Stimulated activated CD8-positive, alpha-beta memory T cell treated with anti-CD3 and anti-CD28 coated beads, Interleukin-7, amount 100 ng/mL, for 4 hours (primary cell): ENCODE results near the gene GADL1.

Source experiments
- DNase-seq, 2 donors: peaks; one replicate each; pipeline ENCODE4 v3.0.0-alpha.2; 2020; ENCODE audit warnings: low read depth in 2 of 2

The GADL1 gene

DNA sequence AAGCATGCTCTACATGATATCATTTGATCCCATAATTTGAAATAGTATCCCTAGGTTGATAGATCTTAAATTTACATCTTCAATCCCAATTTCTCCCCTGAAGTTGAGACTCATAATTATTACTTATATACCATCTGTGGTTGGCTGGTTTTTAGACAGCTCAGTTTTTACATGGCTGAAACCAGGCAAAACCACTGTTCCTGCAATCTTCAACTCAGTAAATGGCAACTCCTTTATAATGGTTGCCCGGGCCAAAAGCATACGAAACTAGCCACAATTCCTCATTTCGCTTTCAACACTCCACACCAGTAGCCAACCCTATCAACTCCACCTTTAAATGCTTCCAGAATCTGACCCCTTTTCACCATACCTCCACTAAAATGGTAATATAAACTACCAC lies 169.6 kb downstream of the GADL1 start:
- no peak for DNase-seq

DNA sequence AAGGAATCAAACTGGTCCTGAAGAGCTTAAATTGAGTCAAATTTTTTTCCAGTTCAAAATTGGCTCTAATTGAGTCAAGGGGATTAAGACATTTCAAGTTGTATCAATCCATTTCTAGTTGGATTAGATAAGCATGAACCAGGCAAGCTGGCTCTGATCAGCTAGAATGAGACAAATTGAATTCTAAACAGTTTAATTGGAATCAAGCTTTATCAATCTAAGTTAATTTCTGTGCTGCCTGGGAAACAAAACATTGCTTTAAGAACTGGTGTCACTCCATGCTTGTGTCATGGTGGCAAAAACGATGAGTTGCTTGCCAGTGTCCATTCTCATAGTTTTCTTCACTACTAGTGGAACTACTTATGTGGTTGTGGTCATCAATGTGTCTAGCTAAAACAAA lies 171.2 kb downstream of the GADL1 start:
- DNase-seq, result no peak

DNA sequence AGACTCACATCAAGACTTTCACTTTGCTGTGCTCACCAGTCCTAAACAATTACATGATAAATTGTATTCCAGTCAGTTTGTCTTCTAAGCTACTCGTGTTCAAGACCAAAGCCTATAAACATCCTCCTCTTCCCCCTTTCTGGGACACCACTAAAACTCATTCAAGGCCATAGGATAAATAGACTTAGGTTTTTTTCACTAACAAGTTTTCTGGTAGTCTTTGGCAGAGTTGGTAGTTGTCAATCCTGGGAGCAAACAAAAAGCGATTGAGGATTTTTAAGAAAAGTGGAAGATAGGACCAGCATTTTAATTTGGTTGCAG lies 173.2 kb downstream of the GADL1 start:
- DNase-seq, result no peak

DNA sequence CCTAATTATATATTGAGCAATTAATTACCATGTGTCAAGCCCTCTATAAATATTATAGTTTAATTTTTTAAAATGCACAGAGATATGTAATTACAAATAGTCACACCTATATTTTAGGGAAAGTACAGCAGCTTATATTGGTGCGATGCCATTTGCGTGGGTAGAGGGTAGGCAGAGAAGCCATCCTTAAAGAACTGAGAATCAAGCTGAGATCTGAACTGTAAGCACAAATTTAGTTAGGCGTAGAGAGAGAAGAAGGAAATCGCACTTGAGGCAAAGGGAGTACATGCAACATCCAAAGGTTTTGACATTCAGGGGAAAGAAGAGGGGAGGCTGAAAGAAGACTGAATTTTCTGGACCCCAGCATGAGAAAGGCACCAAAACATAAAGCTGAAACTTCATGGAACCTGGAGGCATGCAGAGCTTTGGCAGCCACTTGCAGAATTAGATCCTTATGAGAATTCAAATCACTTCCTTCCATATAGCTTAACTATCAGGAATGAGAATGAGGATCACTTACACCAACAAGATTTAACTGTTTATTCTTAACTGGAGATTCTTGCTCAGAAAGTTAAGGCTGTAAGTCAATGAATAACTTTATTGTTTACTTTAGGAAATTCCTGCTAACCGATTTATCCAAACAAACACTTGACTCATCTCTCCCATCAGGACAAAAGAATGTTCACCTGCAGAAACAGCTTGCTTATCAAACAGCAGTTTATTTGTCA lies 173.7 kb downstream of the GADL1 start:
- no peak for DNase-seq

DNA sequence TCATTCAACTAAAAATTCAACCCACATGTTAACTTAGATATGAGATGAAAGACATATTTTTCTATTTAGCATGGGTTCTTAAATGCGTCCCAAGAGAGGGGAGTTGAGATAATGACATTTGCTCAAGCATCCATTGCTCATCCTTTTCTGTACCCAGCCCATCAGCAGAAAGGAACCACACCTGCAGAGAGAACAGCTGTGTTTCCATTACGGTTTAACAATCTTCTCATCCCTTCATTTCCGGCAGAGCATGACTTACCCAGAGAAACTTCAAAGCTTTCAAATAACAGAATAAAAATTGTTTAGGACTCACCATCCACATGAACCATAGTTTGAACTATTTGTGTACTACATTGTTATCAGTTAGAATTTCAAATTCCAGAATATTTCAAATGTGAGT lies 174.9 kb downstream of the GADL1 start:
- no peak for DNase-seq

DNA sequence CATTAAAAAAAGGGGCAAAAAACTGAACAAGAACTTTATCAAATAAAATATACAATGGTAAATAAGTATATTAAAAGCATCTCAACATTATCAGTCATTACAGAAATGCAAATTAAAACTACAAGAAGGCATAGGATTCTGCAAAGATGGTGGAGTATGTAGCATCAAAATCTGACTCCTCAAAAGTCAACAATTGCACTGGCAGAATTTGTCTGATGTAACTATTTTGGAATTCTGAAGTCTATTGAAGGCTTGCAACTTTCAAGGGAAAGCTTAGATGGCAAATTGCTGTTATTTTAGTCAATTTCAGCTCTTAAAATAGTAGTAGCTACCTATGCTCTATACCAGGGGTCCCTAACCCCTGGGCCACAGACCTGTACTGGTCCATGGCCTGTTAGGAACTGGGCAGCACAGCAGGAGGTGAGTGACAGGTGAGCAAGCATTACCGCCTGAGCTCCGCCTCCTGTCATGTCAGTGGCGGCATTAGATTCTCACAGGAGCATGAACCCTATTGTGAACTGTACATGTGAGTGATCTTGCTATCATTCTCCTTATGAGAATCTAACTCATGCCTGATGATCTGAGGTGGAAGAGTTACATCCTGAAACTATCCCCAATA lies 180.5 kb downstream of the GADL1 start:
- no peak for DNase-seq

DNA sequence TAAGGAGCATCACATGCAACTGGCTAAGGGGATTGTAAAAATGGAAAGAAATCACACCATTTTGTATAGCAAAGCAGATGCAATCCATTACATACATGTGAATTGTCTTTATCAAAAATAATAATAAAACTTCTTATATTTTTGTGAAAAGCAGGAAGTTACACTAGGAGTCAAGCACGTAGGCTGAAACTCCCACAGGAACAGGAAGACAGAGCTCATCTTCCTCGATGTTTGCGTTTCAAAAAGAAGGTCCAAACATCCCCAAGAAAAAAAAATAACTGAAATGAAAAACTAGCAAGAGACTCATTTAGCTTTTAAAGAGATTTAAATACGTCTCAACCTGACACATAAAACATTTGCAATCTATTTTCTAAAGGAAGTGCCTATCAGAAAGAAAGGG lies 181.5 kb downstream of the GADL1 start:
- no peak for DNase-seq

DNA sequence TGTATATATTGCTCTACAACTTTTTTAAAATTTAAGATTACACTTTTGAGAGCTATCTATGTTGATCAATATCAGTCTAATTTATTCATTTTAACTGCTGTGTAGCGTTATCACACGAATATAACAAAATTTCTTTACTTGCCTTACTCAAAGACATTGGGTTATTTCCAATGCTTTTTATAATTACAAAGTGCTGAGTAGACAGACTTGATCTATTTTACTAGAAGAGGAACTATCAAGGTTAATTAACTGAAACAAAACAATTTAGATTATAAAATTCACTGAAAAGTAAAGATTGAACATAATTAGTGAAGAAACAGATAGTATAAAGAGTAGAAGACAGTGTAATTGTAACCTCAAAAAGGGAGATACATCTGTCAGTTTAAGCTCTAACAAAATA lies 182.6 kb downstream of the GADL1 start:
- no peak for DNase-seq

DNA sequence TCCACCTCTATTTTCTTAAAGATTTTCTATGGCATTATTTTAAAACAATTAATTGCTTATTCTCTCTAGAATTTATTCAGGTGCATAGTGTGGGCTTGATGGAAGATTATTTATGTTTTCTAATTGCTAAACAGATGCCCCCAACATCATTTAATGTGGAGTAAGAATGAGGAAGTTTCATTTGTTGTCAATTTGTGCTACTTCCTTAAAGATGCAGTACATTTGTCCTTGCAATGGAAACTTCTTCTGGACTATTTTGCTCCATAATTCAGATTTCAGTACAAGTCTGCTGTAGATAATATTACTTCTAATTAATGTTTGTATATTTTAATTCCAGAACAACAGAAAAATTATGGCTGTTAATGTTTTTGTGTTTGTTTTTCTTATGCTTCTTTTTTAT lies 183.3 kb downstream of the GADL1 start:
- no peak for DNase-seq

DNA sequence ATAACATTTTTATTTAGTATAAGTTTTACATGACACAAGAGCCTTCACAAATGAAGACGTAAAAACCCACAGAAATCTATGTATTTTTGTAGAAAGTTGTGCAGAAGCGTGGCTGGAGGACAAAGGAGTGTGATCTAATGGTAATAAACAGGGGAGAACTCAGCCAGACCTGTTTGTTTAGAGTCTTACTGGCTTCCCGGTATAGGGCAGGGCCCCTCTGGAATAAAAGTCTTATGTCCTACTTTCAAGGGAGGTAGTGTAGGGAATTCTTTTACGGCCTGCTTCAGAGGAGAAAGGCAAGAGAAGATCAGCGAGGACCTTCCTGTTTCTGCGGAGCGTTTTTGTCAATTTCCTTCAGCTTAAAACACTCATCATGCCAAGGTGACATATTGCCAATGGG lies 184.4 kb downstream of the GADL1 start:
- no peak for DNase-seq

DNA sequence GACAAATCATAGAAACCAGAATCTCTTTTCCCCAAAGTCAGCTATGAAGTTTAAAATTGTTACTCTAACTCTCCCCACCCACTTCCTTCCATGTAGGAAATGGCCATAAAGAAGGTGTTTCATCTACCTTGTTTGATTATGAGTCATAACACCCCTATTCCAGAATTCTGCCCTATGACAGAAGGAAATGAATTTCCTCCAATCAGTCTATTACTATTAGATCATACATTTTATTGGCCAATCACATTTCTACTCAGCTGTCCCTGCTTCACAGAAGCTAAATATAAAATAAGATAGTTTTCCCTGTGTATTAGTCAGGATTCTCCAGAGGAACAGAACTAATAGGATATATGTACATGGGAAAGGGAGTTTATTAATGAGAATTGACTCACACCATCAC lies 186.0 kb downstream of the GADL1 start:
- DNase-seq, result no peak

DNA sequence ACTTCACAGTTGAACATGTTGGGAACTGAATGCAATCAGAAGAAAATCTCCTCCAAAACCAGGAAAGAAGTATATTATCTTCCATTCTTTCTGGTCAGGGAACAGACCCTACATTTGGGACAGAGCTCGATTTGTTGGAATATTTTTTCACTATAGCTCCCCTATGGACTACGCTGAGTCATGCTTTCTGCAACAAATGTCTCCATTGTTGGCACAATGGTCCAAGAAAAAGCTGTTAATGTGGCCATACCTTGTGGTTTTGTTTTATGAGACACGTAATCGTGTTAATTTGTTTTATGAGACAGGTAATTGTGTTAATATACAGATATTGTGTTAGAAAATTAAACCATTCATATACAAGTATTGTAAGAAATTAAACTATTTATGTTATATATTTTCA lies 186.6 kb downstream of the GADL1 start:
- no peak for DNase-seq

DNA sequence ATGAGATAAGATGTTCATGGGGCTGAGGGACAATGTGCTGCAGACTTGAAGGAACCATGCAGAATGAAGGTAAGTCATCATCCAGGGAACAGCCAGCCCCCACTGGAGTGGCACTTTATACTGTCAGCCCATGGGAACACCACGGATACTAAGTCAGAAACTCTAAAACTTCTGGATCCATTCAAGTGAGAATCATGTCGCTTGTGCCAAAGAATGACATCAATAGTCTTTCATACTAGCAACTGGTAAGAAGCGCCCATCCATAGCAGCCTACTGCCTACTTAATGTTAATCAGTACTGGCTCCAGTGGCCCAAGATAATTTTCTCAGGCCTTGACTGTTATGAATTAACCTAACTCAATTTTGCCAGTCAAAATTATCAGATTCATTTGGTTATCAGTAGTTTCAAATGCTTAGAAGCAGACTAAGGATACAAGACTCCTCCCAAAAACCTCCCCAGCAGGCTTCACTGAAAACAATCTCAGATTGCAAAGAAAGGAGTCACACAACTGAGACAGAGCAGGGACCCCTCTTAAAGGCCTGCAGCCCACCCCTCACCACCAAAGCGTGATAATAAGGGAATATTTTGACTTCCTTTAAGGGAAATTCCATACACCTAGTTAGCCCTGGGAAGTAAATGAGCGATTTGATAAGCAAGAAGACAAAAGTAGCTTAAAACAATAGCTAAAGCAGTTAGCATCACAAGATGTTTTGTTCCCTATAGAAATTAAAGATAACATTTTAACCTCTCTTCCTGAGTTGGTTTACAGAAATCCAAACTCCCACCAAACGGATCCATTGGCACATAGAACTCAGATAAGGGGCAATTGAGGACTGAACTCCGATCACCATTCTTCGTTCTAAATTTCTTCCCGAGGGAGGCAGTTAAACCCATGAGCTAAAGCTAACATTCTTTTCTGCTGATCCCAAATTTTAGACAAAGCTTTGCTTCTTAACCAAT lies 189.2 kb downstream of the GADL1 start:
- DNase-seq, result no peak

DNA sequence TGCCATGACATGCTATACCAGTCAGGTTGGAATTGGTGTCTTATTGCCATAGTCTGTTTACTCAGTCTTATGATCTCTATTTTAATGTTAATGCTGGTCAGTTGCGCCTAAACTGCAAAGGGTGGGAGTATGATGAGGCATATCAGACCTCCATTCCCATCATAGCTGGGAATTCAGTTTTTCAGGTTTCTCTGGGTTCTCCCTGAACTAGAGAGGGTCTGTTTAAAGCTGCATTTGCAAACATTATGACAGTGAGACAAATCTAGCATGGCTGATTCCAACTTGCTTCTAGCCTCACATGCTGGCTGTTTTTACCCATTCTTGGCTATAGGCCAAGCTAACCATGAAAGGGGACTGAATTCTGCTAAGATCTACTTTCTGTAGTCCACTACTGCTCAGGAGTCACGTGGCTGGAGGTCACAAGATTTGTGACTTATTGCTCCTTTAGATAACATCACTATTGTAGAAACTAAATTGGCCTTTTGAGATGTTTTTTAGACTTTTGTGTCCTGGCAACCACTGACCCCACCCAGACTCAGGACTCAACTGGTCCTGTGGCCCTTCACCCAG lies 191.5 kb downstream of the GADL1 start:
- DNase-seq, result no peak

DNA sequence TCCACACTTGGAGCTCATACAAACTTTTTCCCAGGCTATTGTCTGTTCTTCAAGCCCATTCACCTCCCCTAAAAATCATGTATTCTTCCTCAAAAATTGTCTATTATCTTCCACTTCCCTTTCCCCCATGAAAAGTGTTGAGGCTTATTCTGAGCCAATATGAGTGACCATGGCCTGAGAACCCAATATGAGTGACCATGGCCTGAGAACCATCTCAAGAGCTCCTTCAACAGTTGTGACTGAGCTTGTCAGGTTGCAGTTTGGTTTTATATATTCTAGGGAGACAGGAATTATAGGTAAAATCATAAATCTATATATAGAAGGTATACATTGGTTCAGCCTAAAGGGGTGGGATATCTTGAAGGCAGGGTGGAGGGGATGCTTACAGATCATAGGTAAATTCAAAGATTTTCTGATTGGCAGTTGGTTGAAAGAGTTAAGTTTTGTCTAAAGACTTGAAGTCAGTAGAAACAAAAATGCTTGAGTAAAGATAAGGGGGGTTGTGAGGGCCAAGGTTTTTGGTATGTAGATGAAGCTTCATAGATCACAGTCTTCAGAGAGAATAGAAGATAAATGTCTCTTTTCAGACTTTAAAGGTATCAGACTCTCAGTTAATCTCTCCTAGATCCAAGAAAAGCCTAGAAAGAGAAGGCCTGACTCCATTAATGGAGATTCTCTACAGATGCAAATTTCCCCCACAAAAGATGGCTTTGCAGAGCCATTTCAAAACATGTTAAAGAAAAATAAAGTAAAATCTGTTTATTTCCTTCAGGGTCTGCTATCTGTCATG lies 192.2 kb downstream of the GADL1 start:
- DNase-seq, result no peak

DNA sequence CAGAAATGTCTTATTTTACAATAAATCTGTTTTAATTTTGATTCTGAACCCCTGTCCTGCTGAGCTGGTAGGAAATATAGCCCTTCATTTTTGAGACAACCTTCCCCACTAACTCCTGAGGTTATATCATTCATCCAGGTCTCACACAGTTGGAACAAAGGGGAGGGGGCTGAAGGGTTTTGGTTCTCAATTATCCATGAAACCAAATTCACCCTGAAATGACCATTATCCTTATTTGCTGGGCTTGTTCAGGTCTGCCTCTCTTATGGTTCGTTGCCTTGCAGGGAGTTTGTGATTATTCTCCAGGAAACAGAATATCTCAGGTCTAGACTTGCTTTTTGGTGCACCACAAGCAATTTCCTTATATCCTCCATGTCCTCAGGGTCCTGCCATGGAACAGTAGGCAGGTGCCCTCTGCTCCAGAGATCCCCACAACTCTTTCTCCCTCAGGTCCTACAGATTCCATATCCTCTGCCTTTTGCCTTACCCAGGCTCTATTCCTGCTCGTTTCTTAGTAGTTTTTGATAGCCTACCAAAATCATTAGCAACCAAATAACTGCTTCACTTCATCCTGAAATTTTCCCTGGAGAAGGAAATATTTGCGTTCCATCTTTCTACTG lies 193.6 kb downstream of the GADL1 start:
- DNase-seq, result no peak

DNA sequence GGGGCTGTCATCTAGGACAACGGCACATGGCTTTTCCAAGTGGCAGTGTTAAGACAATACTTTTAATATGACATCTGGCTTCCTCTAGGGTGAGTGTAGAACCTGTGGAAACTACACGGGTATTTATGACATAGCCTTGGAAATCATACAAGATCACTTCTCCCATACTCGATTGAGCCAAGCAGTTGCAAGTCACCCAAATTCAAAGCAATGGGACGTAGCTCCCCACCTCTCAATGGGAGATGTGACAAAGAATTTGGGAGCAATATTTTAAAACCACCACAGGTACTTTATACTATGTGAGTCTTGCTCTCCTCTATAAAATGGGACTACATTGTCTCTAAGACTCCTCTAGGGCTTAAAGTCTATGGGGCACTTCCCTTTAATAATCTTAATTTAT lies 194.5 kb downstream of the GADL1 start:
- DNase-seq, result no peak

DNA sequence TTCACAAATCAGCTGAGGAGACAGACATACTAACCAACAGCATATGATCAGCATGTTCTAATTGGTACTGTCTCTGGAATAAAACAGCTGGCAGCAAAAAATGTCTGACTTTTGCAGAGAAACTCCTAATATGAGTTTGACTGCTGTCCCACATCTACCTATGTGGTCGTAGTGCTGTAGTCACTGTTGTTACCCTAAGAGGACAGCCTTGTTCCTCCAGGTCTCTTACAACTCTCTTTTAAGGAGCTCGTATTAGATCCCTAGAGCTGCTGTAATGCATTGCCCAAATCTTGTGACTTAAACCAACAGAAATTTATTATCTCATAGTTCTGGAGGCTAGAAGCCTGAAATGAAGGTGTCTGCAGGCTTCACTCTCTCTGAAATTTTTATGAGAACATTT lies 195.9 kb downstream of the GADL1 start:
- no peak for DNase-seq

DNA sequence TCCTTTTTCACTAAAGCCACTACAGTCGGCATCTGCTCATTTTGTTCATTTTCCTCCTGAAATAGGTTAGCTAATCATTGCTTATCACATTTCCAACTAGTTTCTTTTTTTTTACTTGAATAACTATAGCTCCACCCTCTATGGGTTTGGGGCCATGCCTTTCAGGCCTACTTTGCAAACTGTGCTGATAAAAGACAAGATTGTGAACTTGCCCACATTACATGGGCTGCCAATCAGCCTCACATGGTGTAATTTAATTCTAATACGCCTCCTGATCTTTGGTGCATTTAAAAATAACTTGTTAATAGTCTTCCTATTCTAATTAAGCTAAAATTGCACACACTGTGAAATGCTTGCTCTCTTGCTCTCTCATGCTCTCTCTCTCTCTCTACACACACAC lies 197.6 kb downstream of the GADL1 start:
- no peak for DNase-seq

DNA sequence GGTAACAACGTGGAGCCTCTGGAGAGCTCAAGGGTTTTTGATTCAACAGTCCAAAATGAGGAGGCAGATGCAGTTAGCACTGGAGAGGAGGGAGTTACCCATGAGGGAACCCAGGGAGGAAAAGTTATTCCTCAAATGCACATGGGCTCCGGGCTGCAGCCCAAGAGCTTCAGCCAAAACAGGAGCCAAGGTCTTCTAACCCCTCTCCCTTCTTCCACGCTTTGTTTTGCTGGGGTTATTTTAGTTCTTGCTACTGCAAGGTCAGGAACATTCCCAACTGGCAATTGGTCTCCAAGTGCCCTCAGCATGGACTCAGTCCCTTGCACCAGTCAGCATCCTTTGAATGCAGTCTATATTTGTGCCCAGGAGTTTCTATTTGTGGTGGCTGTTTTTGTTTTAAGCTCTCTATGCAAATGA lies 198.1 kb downstream of the GADL1 start:
- no peak for DNase-seq
